ENCODE results near the gene CBR1. TPM values are rescaled to one million over a fixed set of nuclear protein-coding genes. Genes with fewer than 3 reads are reported as not detected.

Gene CBR1
- total and polyA plus RNA-seq, 2 donors (not counting 3 experiments of a cell fraction or from before 2014, with no cell fraction given), result 41.3 to 124 TPM

GRCh38 chr21:36021251-36021837 is 48.5 kb upstream of the CBR1 start:
- FAIRE-seq (no peak), DNase-seq (ENCODE audit: low read depth, low spot score) (no peak)
- Histone ChIP-seq H3K79me2 (ENCODE audit: control insufficient read depth, insufficient read depth, low read length) (no peaks in the 10 kb centered on the region), H3K9me3 (replicated peaks; ENCODE audit: control insufficient read depth, insufficient read depth, low read length) (no peaks in the 10 kb centered on the region), H3K4me1 (ENCODE audit: control insufficient read depth, extremely low read depth, insufficient read depth, low read length) (no peaks in the 10 kb centered on the region), H3K27ac (ENCODE audit: insufficient read depth, low read depth, low read length) (no peak overlapping the region), H4K20me1 (replicated peaks; ENCODE audit: control insufficient read depth, extremely low read depth, insufficient read depth, low read length) (no peaks in the 10 kb centered on the region), H2AFZ (ENCODE audit: low read depth, low read length) (no peak overlapping the region), H3K9me1 (replicated peaks; ENCODE audit: control insufficient read depth, extremely low read depth, insufficient read depth, low read length) (no peaks in the 10 kb centered on the region), H3K9ac (replicated peaks; ENCODE audit: extremely low read depth, insufficient read depth, low read length) (no peak overlapping the region), H3K4me3 (replicated peaks in 1 of 3; ENCODE audit: insufficient read depth in 1 of 3, low read depth in 1 of 3, low read length in 3 of 3) (no peak overlapping the region), H3K36me3 (ENCODE audit: control insufficient read depth in 2 of 2, extremely low read depth in 1 of 2, insufficient read depth in 2 of 2, low read length in 2 of 2) (no peaks in the 10 kb centered on the region), H3K27me3 (ENCODE audit: control insufficient read depth in 2 of 2, insufficient read depth in 2 of 2, low read length in 2 of 2) (peaks cover 0 to 6% of the 10 kb centered on the region in 2 experiments), H3K4me2 (ENCODE audit: insufficient read depth, low read length) (no peak overlapping the region)
- dilution Hi-C loops (cut with MboI; ENCODE audit: extremely low pct_ligation_motif_present, low sequenced_read_pairs), result no loop called here
- no TSS peak for BruUV-seq (replicated peaks)
- CTCF ChIA-PET, result no interaction called here
- POLR2A ChIA-PET, result no interaction called here
- no peak for TF ChIP-seq MYC (IDR thresholded peaks at IDR 0.05; ENCODE audit: low read depth, low read length)
- no peak for TF ChIP-seq POLR2AphosphoS5 (IDR thresholded peaks at IDR 0.05; ENCODE audit: insufficient read depth, low read depth, low read length)
- TF ChIP-seq FOS (IDR thresholded peaks at IDR 0.05; ENCODE audit: borderline replicate concordance, insufficient read depth, low read length), result no peak
- no peak for TF ChIP-seq CTCF (IDR thresholded peaks at IDR 0.05; ENCODE audit: extremely low read depth in 1 of 2, insufficient read depth in 1 of 2, low read depth in 1 of 2, low read length in 2 of 2)
- intact Hi-C loops (cut with micrococcal nuclease), result no loop called here

- H3K9ac ChIP-seq (replicated peaks; ENCODE audit: extremely low read depth, insufficient read depth, low read length), result no peak overlapping the region
- no peak overlapping the region for H3K27ac ChIP-seq (ENCODE audit: insufficient read depth, low read depth, low read length)
- no peaks in the 10 kb centered on the region for H3K9me1 ChIP-seq (replicated peaks; ENCODE audit: control insufficient read depth, extremely low read depth, insufficient read depth, low read length)
- FAIRE-seq (no peak), DNase-seq (ENCODE audit: low read depth, low spot score) (no peak)
- H2AFZ ChIP-seq (ENCODE audit: low read depth, low read length), result no peak overlapping the region
- intact Hi-C loops (cut with micrococcal nuclease) (no loop called here), dilution Hi-C loops (cut with MboI; ENCODE audit: extremely low pct_ligation_motif_present, low sequenced_read_pairs) (no loop called here)
- ChIA-PET CTCF (interaction anchor here (1.0 to 1.1 kb wide), 2 partner anchors 1277 to 1329 kb away, joined by 3 read pairs; no protein-coding TSS in a partner anchor), POLR2A (no interaction called here)
- no peak overlapping the region for H3K4me2 ChIP-seq (ENCODE audit: insufficient read depth, low read length)
- H4K20me1 ChIP-seq (replicated peaks; ENCODE audit: control insufficient read depth, extremely low read depth, insufficient read depth, low read length), result no peaks in the 10 kb centered on the region
- TF ChIP-seq POLR2A (IDR thresholded peaks at IDR 0.05; ENCODE audit: low read depth, low read length) (no peak), MYC (IDR thresholded peaks at IDR 0.05; ENCODE audit: low read depth, low read length) (no peak)
- H3K36me3 ChIP-seq (ENCODE audit: control insufficient read depth in 2 of 2, extremely low read depth in 1 of 2, insufficient read depth in 2 of 2, low read length in 2 of 2), result no peaks in the 10 kb centered on the region
- no peaks in the 10 kb centered on the region for H3K79me2 ChIP-seq (ENCODE audit: control insufficient read depth, insufficient read depth, low read length)
- H3K4me3 ChIP-seq (replicated peaks in 1 of 3; ENCODE audit: insufficient read depth in 1 of 3, low read depth in 1 of 3, low read length in 3 of 3), result no peak overlapping the region
- BruUV-seq (replicated peaks), result no TSS peak
- no peaks in the 10 kb centered on the region for H3K9me3 ChIP-seq (replicated peaks; ENCODE audit: control insufficient read depth, insufficient read depth, low read length)
- H3K27me3 ChIP-seq (ENCODE audit: control insufficient read depth in 2 of 2, insufficient read depth in 2 of 2, low read length in 2 of 2), result peaks cover 0 to 6% of the 10 kb centered on the region in 2 experiments
- H3K4me1 ChIP-seq (ENCODE audit: control insufficient read depth, extremely low read depth, insufficient read depth, low read length), result no peaks in the 10 kb centered on the region
Measured at GRCh38 chr21:36022427-36023091, 47.3 kb upstream of the CBR1 start.

Measured in endothelial cell of umbilical vein (primary cell).